Stimulated activated CD8-positive, alpha-beta memory T cell treated with anti-CD3 and anti-CD28 coated beads, Interleukin-15, amount 100 ng/mL, for 48 hours (primary cell): Measurements from ENCODE around the gene WNK4.

Source experiments
- DNase-seq, 2 donors: peaks; one replicate each; pipeline ENCODE4 v3.0.0-alpha.2; 2020; ENCODE audit warnings: low read depth in 2 of 2

Gene WNK4

GRCh38 chr17:42841975-42842685 is 61.7 kb downstream of the WNK4 start:
- DNase-seq = no peak

GRCh38 chr17:42843358-42843934 is 63.0 kb downstream of the WNK4 start:
- no peak for DNase-seq

GRCh38 chr17:42844271-42844670 is 63.9 kb downstream of the WNK4 start, which contains the start of gene AOC2:
TSS of gene AOC2 (plus strand) at chr17:42844580. CDS start at chr17:42844627, 47 bp downstream.
- DNase-seq = no peak

- DNase-seq = no peak
These were observed 64.5 kb downstream of the WNK4 start for GRCh38 chr17:42844761-42845555.

DNA sequence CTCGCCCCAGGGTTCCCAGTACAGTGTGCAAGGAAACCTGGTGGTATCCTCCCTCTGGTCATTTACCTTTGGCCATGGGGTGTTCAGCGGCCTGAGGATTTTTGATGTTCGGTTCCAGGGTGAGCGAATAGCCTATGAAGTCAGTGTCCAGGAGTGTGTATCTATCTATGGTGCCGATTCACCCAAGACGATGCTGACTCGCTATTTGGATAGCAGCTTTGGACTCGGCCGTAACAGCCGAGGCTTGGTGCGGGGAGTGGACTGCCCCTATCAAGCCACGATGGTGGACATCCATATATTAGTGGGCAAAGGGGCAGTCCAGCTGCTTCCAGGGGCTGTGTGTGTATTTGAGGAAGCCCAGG is 65.1 kb downstream of the WNK4 start:
- DNase-seq = no peak

- peak; percentile 49 to 61 for DNase-seq
These were observed 65.6 kb downstream of the WNK4 start for GRCh38 chr17:42845918-42846593.
